Neuron (in vitro differentiated cells): ENCODE results near the gene TUBGCP6.

ENCODE experiments used
- H2AFZ ChIP-seq: one replicate; pipeline ENCODE4 v1.6.1; 2013; ENCODE audit warnings: low read depth, mild to moderate bottlenecking, inconsistent platforms, low read length, moderate library complexity
- H3K27me3 ChIP-seq: one replicate; pipeline ENCODE4 v1.6.1; 2013; ENCODE audit warnings: low read length; ENCODE audit not compliant: insufficient read depth
- H3K36me3 ChIP-seq: one replicate; pipeline ENCODE4 v1.6.1; 2013; ENCODE audit warnings: low read length; ENCODE audit not compliant: insufficient read depth
- H3K4me1 ChIP-seq: one replicate; pipeline ENCODE4 v1.6.1; 2013; ENCODE audit warnings: low read length; ENCODE audit not compliant: insufficient read depth
- H3K4me3 ChIP-seq: 2 replicates; pipeline ENCODE4 v1.5.1; 2013; ENCODE audit warnings: mild to moderate bottlenecking, low read length, moderate library complexity
- H3K9me3 ChIP-seq: one replicate; pipeline ENCODE4 v1.6.1; 2013; ENCODE audit warnings: low read length

TUBGCP6 gene

DNA sequence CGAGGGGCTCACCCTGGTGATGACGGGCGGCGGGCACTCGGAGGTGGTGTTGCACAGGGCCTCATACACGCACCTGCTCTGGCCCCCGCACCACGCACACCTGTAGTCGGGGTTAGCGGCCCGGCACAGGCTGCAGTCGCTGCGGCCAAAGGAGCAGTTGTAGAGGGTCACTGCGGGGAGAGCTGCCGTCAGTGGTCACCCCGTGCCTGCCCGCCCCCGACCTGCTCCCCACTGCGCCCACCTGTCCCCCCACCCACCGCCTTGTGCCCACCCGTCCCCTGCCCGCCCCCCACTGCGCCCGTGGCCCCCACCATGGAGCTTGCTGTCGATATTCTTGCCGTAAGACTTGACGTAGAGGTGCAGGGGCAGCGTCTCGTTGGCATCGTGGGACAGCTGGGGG lies 39.0 kb upstream of the TUBGCP6 start:
- no peaks in the 10 kb centered on the region for H3K4me1 ChIP-seq
- H3K27me3 ChIP-seq = no peaks in the 10 kb centered on the region
- no peaks in the 10 kb centered on the region for H3K9me3 ChIP-seq
- H2AFZ ChIP-seq = no peak overlapping the region
- H3K4me3 ChIP-seq = no peak overlapping the region
- peaks cover 82% of the 10 kb centered on the region for H3K36me3 ChIP-seq

DNA sequence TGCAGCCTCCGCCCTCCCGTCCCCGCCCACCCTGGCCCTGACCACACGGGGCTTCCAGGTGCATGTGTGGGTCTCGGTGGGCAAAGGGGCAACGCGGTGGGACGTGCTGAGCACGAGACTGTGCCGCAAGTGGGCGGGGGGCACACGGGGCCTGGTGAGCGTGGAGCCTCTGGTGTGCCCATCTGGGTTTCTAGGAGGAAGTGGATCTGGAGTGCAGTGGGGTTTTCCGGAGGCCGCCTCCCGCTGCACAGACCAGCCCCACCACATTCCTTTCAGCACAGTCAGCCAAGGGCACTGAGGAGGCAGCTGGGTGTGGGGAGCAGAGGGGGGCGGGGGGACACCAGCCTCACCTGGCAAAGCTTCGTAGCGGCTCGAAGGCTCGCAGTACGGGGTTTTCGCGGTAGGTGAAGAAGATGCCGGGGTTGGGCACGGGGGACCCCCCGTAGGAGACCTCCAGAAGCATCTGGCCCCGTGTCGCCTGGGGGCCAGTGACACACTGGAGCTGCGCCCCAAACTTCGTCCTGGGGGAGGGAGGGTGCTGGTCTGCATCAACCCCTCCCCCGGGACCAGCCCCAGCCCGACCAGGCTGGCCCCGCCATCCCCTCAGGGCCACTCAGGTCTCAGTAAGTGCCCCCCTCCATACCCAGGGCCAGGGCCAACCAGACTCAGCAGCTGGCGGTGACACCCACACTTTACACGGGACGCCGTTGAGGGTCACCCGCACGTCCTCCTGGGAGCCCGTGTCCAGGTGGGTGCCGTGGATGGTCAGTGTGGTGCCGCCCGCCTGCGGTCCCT lies 37.7 kb upstream of the TUBGCP6 start:
- H3K4me3 ChIP-seq = no peak overlapping the region
- H3K36me3 ChIP-seq = peaks cover 85% of the 10 kb centered on the region
- H3K9me3 ChIP-seq = no peaks in the 10 kb centered on the region
- H3K27me3 ChIP-seq = no peaks in the 10 kb centered on the region
- H3K4me1 ChIP-seq = no peaks in the 10 kb centered on the region
- no peak overlapping the region for H2AFZ ChIP-seq

DNA sequence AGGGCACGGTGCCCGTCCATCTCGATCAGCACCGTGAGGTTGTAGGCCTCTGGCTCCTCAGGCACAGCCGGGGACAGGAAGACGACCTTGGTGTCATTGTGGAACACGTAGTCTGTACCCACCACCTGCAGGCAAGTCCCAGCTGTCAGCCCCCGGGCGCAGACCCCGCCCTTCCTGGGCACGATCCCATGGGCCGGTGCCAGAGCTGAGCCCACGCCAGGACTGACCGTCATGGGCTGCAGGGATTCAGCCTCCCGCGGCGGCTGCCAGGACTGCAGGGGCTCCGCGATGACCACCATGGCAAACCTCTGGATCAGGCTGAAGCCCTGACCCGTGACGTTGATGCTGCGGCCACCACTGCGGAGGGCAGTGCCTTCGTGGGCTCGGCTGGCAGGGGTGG lies 37.1 kb upstream of the TUBGCP6 start:
- no peak overlapping the region for H3K4me3 ChIP-seq
- H3K27me3 ChIP-seq = no peaks in the 10 kb centered on the region
- H3K4me1 ChIP-seq = no peaks in the 10 kb centered on the region
- H3K36me3 ChIP-seq = peaks cover 86% of the 10 kb centered on the region
- no peak overlapping the region for H2AFZ ChIP-seq
- H3K9me3 ChIP-seq = no peaks in the 10 kb centered on the region

DNA sequence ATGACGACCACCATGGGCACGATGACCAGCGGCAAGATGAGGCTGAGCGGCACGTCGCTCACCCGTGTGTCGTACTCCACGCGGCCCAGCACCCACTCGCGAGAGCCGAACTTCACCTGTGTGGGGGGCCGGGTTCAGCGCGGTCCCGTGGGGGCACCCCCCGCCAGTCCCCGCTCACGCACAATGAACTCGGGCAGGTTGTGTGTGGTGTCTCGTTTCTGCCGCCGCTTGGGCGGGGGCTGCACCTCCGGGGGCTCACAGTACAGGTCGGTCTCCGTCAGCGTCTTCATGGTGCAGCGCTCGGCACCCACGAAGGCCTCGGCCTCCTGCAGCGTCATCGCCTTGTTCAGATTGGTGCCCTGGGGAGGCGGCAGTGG lies 36.5 kb upstream of the TUBGCP6 start:
- Histone ChIP-seq H3K4me1 (no peaks in the 10 kb centered on the region), H3K27me3 (no peaks in the 10 kb centered on the region), H2AFZ (no peak overlapping the region), H3K36me3 (peaks cover 87% of the 10 kb centered on the region), H3K9me3 (peaks cover under 1% of the 10 kb centered on the region), H3K4me3 (no peak overlapping the region)

DNA sequence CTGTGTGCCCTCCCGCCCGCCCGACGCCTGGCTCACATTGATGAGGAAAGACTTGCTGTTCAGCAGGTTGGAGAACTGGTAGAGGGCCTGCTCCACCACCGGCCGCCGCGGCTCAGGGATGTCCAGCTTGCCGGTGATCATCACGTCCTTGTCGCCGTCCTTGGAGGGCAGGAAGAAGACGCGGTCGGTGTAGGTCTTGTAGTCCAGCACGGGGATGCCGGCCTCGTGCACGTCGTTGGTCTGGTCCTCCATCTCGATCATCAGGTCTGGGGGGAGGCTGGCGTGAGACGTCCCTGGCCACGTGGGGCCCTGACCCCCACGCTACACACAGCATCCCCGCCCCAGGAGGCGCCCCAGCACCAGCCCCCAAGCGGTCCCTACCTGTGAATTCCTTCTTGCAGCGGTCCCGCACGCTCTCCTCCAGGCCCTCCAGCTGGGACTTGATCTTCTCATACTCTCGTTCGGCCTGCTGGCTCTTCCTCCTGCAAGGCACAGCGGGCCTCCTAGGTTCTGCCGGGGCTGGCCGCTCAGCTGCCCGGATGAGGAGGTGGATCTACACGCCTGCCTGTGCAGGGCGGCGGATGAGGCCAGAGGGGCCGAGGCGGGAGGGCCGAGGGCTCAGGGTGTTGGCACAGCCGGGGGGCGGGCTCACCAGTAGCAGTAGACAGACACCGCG lies 36.0 kb upstream of the TUBGCP6 start:
- Histone ChIP-seq H3K9me3 (peaks cover 2% of the 10 kb centered on the region), H3K4me3 (no peak overlapping the region), H3K27me3 (no peaks in the 10 kb centered on the region), H3K36me3 (peaks cover 86% of the 10 kb centered on the region), H2AFZ (no peak overlapping the region), H3K4me1 (no peaks in the 10 kb centered on the region)

DNA sequence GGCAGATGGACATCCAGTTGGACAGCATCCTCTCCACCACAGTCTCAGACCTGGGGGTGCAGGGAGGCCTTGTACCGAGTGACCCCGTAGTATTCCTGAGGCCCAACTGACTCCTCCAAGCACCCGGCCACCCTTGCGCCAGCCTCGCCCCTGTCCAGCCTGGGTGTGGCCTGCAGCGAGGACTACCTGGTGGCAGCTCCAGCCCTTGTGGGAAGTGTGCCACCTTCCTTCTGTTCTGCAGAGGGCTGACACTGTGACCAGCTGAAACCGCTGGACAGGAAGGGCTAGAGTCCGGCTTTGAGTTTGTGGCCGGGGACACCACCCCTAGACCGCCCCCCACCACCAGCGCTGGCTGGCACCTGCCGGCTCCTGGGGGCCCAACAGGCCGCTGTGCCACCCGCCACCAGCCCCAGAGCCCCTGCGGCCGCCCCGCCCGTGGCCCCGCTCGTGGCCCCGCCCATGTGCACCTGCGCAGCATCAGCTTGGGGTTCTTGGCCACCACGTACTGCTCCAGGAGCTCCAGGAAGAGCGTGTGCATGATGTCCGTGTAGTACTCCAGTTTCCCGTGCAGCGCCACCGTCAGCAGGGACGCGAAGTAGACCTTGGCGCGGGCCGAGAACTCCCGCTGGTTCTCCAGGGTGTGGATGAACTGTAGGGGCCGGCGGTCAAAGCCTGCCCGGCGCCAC lies 35.3 kb upstream of the TUBGCP6 start:
- peaks cover 2% of the 10 kb centered on the region for H3K9me3 ChIP-seq
- H3K4me1 ChIP-seq = peaks cover 1% of the 10 kb centered on the region
- no peak overlapping the region for H2AFZ ChIP-seq
- H3K36me3 ChIP-seq = peaks cover 90% of the 10 kb centered on the region
- H3K27me3 ChIP-seq = no peaks in the 10 kb centered on the region
- H3K4me3 ChIP-seq = no peak overlapping the region

DNA sequence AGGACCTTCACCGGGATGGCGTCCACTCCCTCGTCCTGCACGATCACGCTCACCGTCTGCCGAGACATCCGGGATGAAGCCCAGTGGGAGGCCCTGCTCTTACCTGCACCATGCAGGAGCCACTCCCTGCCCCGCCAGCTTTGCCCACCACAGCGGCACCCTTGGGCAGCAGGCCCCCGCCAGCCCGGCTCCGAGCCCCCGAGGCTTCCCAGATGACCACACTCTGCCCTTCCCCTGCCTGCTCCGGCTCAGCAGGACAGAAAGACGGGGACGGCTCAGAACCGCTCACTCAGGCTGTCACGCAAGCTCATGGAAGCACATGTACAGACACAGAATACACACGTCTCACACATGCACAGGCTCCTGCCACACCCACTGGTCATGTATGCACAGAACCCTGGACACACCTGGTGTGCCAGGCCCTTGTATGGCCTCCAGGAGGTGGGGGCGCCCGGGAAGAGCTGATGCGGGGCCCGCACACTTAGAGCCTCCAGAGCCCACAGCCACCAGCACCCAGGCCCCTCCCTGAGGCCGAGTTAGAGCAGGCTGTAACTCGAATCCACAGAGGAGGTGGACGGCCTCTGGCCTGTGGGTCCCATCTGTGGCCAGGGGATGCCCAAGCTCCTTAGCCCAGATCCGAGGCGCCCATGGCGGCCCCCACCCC lies 34.3 kb upstream of the TUBGCP6 start:
- no peak overlapping the region for H3K4me3 ChIP-seq
- H3K36me3 ChIP-seq = peaks cover 84% of the 10 kb centered on the region
- no peak overlapping the region for H2AFZ ChIP-seq
- no peaks in the 10 kb centered on the region for H3K27me3 ChIP-seq
- H3K4me1 ChIP-seq = peaks cover 7% of the 10 kb centered on the region
- peaks cover 2% of the 10 kb centered on the region for H3K9me3 ChIP-seq

DNA sequence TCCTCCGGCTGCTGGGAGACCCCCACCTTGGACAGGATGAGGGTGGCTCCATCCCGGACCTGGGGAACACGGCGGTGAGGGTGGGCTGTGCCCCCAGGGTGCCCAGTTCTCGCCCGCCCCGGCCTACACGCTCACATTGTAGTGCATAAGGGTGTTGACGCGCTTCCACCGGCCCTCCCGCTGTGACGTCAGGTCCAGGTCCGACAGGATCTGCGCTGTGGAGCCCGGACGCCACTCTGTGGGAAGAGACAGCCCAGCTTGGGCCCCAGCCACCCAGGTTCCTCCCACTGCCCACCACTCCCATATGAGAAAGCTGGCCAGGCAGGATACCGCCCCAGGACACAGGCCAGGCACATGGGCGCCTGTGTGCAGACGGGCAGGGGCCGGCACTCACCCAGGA lies 33.6 kb upstream of the TUBGCP6 start:
- H3K4me3 ChIP-seq = no peak overlapping the region
- H3K36me3 ChIP-seq = peaks cover 79% of the 10 kb centered on the region
- no peak overlapping the region for H2AFZ ChIP-seq
- H3K9me3 ChIP-seq = peaks cover 2% of the 10 kb centered on the region
- peaks cover 9% of the 10 kb centered on the region for H3K4me1 ChIP-seq
- no peaks in the 10 kb centered on the region for H3K27me3 ChIP-seq

DNA sequence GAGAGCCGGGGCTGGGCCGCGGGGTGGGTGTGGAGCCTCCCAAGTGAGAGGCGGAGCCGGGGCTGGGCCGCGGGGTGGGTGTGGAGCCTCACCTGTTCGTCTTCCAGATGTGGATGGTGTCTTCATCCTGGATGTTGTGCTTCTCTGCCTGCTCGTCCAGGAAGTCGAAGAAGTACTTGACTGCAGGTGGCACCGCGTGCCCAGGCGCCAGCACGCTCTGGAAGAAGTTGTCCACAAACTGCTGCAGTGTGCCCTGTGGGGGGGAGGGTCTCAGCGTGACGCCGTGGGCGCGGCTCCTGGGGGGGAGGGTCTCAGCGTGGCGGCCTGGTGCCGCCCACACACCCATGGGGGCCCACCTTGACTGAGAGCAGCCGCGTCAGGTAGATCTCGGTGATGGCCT lies 32.9 kb upstream of the TUBGCP6 start:
- peaks cover 12% of the 10 kb centered on the region for H3K4me1 ChIP-seq
- peaks cover 2% of the 10 kb centered on the region for H3K9me3 ChIP-seq
- peaks cover 72% of the 10 kb centered on the region for H3K36me3 ChIP-seq
- H3K27me3 ChIP-seq = no peaks in the 10 kb centered on the region
- no peak overlapping the region for H2AFZ ChIP-seq
- no peak overlapping the region for H3K4me3 ChIP-seq

DNA sequence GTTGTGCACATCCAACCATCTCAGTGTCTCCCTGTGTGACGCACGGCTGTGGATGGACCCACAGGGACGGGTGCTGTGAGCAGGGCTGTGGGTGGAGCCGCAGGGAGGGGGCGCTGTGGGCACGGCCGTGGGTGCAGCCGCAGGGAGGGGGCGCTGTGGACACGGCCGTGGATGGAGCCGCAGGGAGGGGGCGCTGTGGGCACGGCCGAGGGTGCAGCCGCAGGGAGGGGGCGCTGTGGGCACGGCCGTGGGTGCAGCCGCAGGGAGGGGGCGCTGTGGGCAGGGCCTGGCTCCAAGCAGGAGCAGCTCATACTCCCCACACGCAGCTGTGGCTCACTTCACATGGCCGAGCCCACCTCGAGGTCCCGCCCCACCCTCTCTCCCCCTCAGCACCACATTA lies 31.3 kb upstream of the TUBGCP6 start:
- Histone ChIP-seq H3K36me3 (peaks cover 55% of the 10 kb centered on the region), H3K9me3 (peaks cover 2% of the 10 kb centered on the region), H3K4me3 (no peak overlapping the region), H3K4me1 (peaks cover 25% of the 10 kb centered on the region), H3K27me3 (no peaks in the 10 kb centered on the region), H2AFZ (no peak overlapping the region)

DNA sequence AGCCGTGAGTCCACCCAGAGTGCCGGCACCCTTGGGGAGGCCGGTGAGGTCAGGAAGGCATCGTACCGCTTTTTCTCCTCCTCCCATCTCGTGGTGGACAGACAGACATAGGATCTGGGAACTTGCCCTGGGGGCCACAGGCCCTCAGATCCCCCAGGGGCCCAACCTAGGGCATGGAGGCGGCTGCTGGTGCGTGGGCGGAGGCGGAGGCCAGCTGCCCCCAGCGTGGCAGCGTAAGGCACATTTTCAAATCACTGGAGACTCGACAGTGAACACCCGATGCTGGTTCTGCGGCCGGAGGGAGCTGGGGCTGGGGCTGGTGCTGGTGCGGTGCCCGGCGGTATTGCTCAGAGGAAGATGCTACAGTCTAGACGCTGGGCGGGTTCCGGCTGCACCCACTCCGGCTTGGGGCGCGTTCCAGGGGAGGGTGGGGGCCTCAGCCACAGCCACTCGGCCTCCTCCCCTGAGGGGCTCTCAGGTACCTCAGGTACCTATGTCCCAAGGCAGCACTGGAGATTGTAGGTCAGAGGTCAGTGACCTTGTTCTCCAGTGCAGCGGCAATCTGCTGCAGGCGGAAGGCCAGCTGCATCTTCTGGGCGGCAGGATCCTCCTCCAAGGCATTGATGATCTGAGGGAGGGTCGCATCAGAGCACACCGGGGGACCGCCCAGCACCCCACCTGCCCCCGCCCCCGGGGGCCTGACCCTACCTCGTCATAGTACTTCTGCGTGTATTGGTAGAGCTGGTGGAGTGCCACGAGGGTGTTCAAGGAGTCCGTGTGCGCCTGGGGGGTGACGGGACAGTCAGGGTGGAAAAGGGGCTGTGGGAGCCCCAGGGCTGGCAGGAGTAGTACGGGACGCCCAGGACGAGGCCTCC lies 30.6 kb upstream of the TUBGCP6 start:
- no peak overlapping the region for H3K4me3 ChIP-seq
- no peaks in the 10 kb centered on the region for H3K27me3 ChIP-seq
- peaks cover 2% of the 10 kb centered on the region for H3K9me3 ChIP-seq
- H2AFZ ChIP-seq = no peak overlapping the region
- H3K36me3 ChIP-seq = peaks cover 50% of the 10 kb centered on the region
- H3K4me1 ChIP-seq = peaks cover 32% of the 10 kb centered on the region

DNA sequence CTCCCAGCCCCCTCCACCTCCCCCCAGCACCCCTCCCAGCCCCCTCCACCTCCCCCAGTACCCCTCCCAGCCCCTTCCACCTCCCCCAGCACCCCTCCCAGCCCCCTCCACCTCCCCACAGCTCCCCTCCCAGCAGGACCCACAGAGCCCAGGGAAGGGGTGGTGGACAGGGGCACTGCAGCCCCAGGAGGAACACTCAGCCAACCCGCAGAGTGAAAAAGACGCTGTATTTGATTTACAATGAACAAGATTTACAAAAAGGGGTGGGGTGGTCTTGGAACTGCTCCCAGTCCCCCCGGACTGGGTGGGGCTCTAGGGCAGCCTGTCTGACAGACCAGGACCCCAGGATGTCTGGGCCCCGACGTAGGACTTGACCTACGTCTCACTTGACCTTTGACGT lies 29.9 kb upstream of the TUBGCP6 start:
- Histone ChIP-seq H3K27me3 (no peaks in the 10 kb centered on the region), H2AFZ (no peak overlapping the region), H3K4me3 (no peak overlapping the region), H3K4me1 (peaks cover 32% of the 10 kb centered on the region), H3K36me3 (peaks cover 46% of the 10 kb centered on the region), H3K9me3 (peaks cover 2% of the 10 kb centered on the region)
